ENCODE data around the gene GPX3. TPM values are rescaled to one million over a fixed set of nuclear protein-coding genes. Genes with fewer than 3 reads are reported as not detected.

Gene GPX3
- total RNA-seq, 1 experiment from 2014 or later, result 86.6 TPM

DNA sequence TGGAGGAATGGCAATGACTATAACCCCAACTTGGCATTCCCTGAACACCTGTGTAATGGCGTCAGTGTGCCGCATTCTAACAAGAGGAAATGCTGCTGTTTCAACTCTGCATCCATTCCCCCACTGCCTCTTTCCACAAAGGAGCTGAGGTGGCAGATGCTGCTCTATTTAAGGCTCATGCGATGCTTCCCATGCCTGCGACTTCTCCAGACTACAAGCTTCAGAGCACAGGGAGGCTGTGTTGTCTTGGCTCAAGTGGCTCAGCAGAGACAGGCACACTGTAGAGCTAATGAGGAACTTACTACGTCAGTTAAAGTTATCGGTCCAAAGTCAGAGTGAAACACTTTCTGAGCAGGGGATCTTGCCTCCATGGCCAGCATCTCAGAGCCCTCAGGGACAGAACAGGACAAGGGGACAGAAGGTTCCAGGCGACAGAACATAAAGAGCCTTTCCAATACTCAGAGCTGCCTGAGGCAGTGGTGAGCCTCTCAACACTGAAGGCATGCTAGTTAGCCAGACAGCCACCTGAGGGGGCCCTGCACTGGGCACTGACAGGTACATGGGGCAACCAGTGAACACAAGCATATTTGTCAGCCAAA lies 38.6 kb downstream of the GPX3 start:
- peaks cover 44% of the 10 kb centered on the region for H3K36me3 Mint-ChIP-seq (ENCODE audit: insufficient read depth, unreplicated experiment)
- TF ChIP-seq, protein P1, sequence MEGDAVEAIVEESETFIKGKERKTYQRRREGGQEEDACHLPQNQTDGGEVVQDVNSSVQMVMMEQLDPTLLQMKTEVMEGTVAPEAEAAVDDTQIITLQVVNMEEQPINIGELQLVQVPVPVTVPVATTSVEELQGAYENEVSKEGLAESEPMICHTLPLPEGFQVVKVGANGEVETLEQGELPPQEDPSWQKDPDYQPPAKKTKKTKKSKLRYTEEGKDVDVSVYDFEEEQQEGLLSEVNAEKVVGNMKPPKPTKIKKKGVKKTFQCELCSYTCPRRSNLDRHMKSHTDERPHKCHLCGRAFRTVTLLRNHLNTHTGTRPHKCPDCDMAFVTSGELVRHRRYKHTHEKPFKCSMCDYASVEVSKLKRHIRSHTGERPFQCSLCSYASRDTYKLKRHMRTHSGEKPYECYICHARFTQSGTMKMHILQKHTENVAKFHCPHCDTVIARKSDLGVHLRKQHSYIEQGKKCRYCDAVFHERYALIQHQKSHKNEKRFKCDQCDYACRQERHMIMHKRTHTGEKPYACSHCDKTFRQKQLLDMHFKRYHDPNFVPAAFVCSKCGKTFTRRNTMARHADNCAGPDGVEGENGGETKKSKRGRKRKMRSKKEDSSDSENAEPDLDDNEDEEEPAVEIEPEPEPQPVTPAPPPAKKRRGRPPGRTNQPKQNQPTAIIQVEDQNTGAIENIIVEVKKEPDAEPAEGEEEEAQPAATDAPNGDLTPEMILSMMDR (IDR thresholded peaks at IDR 0.05; ENCODE audit: insufficient read depth in 1 of 2, low read depth in 1 of 2, low read length in 1 of 2, severe bottlenecking in 1 of 2, unreplicated experiment in 1 of 2), result no peak
- no peak overlapping the region for H3K27ac Mint-ChIP-seq (ENCODE audit: unreplicated experiment)
- H3K4me3 Mint-ChIP-seq (ENCODE audit: unreplicated experiment), result no peak overlapping the region
- H3K4me1 ChIP-seq, result peaks cover 6% of the 10 kb centered on the region; the same call in 1 of the 2 replicates
- H3K36me3 ChIP-seq (ENCODE audit: control insufficient read depth, insufficient read depth, low read length), result peaks cover 2% of the 10 kb centered on the region; the same call in 1 of the 2 replicates
- no peaks in the 10 kb centered on the region for H3K27me3 ChIP-seq (replicated peaks; ENCODE audit: control insufficient read depth, insufficient read depth, low read length)
- H3K9me3 ChIP-seq, result no peaks in the 10 kb centered on the region
- no peak for DNase-seq
- no peaks in the 10 kb centered on the region for H3K9me3 Mint-ChIP-seq (ENCODE audit: unreplicated experiment)
- ChIA-PET CTCF (interaction anchor here (0.9 to 1.5 kb wide), 3 partner anchors 11 to 106 kb away, joined by 4 to 6 read pairs (median 4); no protein-coding TSS in a partner anchor), POLR2A (no interaction called here)
- H3K4me1 Mint-ChIP-seq (ENCODE audit: low read depth, unreplicated experiment), result peaks cover 12% of the 10 kb centered on the region
- H3K4me3 ChIP-seq (ENCODE audit: low read depth, low read length), result no peak overlapping the region
- H3K27me3 Mint-ChIP-seq (ENCODE audit: insufficient read depth, unreplicated experiment), result no peaks in the 10 kb centered on the region
- intact Hi-C loops (cut with micrococcal nuclease; ENCODE audit: unreplicated experiment), result no loop called here
- BruUV-seq (replicated peaks), result no TSS peak

DNA sequence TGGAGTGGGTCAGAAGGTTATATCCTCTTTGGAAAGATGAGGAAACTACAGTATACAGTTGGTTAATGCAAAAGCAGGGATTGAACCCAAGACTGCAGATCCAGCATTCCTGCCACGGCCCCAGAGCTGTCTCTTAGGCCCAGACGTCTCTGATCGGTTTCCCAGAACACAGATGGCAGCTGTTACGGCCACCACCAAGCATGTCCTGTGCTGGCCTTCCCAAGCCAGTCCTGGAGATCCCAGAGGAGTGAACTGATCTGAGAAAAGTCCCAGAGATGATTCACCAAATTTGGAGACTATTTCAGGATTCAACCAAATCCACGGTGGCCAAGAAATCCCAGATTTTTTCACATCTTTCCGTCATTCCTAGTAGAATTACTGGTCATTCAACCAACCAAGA lies 40.4 kb downstream of the GPX3 start:
- Mint-ChIP-seq H3K9me3 (ENCODE audit: unreplicated experiment) (no peaks in the 10 kb centered on the region), H3K27me3 (ENCODE audit: insufficient read depth, unreplicated experiment) (no peaks in the 10 kb centered on the region), H3K4me3 (ENCODE audit: unreplicated experiment) (no peak overlapping the region), H3K27ac (ENCODE audit: unreplicated experiment) (no peak overlapping the region), H3K4me1 (ENCODE audit: low read depth, unreplicated experiment) (peaks cover 10% of the 10 kb centered on the region), H3K36me3 (ENCODE audit: insufficient read depth, unreplicated experiment) (peaks cover 33% of the 10 kb centered on the region)
- Histone ChIP-seq H3K36me3 (ENCODE audit: control insufficient read depth, insufficient read depth, low read length) (peaks cover 2% of the 10 kb centered on the region; the same call in 1 of the 2 replicates), H3K4me3 (ENCODE audit: low read depth, low read length) (no peak overlapping the region), H3K9me3 (no peaks in the 10 kb centered on the region), H3K27me3 (replicated peaks; ENCODE audit: control insufficient read depth, insufficient read depth, low read length) (no peaks in the 10 kb centered on the region), H3K4me1 (no peaks in the 10 kb centered on the region)
- CTCF ChIA-PET, result no interaction called here
- POLR2A ChIA-PET, result no interaction called here
- intact Hi-C loops (cut with micrococcal nuclease; ENCODE audit: unreplicated experiment), result loop anchor here (5.0 kb wide), 1 partner anchor 172 kb away; no protein-coding TSS in a partner anchor
- no peak for DNase-seq
- TF ChIP-seq, protein P1 (IDR thresholded peaks at IDR 0.05; ENCODE audit: insufficient read depth in 1 of 2, low read depth in 1 of 2, low read length in 1 of 2, severe bottlenecking in 1 of 2, unreplicated experiment in 1 of 2), result no peak
- BruUV-seq (replicated peaks), result no TSS peak

DNA sequence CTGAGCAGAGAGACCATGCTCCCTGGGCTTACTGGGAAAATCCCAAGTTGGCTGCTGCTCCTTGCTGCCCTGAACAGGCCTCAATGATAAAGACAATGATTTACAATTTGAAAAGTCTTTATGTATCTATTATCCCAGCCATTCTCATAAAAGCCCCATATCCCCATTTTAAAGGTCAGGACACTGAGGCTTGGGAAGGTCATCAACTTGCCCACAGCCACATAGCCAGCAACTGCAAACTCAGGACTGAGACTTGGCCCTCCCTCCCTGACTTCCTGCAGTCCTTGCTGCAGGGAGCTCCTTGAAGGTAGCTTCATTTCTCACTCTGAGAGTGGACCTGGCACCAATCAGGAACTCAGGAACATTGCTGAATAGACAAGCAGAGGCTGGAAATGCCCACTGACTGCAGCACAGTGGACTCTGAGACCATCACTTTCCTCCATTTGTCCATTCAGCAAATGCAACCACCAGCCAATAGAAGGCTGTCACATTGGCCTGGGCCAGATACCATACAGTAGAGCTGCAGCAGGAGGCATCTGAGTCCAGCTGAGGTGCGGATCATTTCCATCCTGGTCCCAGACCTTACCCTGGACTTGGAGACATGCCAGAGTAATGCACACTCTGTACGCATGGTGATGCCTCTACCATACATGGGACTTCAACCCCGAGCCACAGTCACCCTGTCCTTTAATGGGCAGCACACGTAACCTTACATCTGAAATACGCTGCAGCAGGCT lies 42.2 kb downstream of the GPX3 start:
- Mint-ChIP-seq H3K4me3 (ENCODE audit: unreplicated experiment) (no peak overlapping the region), H3K4me1 (ENCODE audit: low read depth, unreplicated experiment) (peaks cover 6% of the 10 kb centered on the region), H3K9me3 (ENCODE audit: unreplicated experiment) (no peaks in the 10 kb centered on the region), H3K27ac (ENCODE audit: unreplicated experiment) (no peak overlapping the region), H3K27me3 (ENCODE audit: insufficient read depth, unreplicated experiment) (no peaks in the 10 kb centered on the region), H3K36me3 (ENCODE audit: insufficient read depth, unreplicated experiment) (peaks cover 22% of the 10 kb centered on the region)
- Histone ChIP-seq H3K36me3 (ENCODE audit: control insufficient read depth, insufficient read depth, low read length) (peaks cover 3% of the 10 kb centered on the region), H3K9me3 (no peaks in the 10 kb centered on the region), H3K4me1 (no peaks in the 10 kb centered on the region), H3K27me3 (replicated peaks; ENCODE audit: control insufficient read depth, insufficient read depth, low read length) (no peaks in the 10 kb centered on the region), H3K4me3 (ENCODE audit: low read depth, low read length) (no peak overlapping the region)
- no peak for DNase-seq
- POLR2A ChIA-PET, result interaction anchor here (0.7 kb wide), 1 partner anchor 10 kb away, joined by 3 read pairs; no protein-coding TSS in a partner anchor
- TF ChIP-seq, protein P1 (IDR thresholded peaks at IDR 0.05; ENCODE audit: insufficient read depth in 1 of 2, low read depth in 1 of 2, low read length in 1 of 2, severe bottlenecking in 1 of 2, unreplicated experiment in 1 of 2), result no peak
- CTCF ChIA-PET, result no interaction called here
- BruUV-seq (replicated peaks), result no TSS peak
- intact Hi-C loops (cut with micrococcal nuclease; ENCODE audit: unreplicated experiment), result loop anchor here (5.0 kb wide), 1 partner anchor 170 kb away; no protein-coding TSS in a partner anchor
